Transverse colon (tissue), 3 donors: ENCODE measurements around the gene CCSER2.

Experiments
- CTCF ChIP-seq, 5 experiments: fragments of 200-600 bp in 3 of 5; fragments of 450-650 bp in 2 of 5; sonication (generic) in 3 of 5; IDR thresholded peaks; 1 replicate in 2 of 5; 2 replicates in 3 of 5; pipeline ENCODE4 v1.5.1; 2016 to 2017; ENCODE audit warnings: antibody characterized with exemption in 5 of 5, inconsistent platforms in 3 of 5, mild to moderate bottlenecking in 2 of 5, moderate library complexity in 1 of 5
- EP300 ChIP-seq: sonication (generic); formaldehyde crosslinking; IDR thresholded peaks from one replicate; pipeline ENCODE4 v1.6.1; 2017; ENCODE audit warnings: antibody characterized with exemption, low read depth
- POLR2A ChIP-seq: fragments of 450-650 bp; IDR thresholded peaks from one replicate; pipeline ENCODE4 v1.6.1; 2016; ENCODE audit warnings: antibody characterized with exemption, mild to moderate bottlenecking, moderate library complexity

GRCh38 chr10:84447701-84448400 is 119.5 kb downstream of the CCSER2 start:
- TF ChIP-seq POLR2A: no peak
- no peak for TF ChIP-seq CTCF (IDR thresholded peaks at IDR 0.05)
- TF ChIP-seq EP300: no peak
